Naive thymus-derived CD8-positive, alpha-beta T cell (primary cell): ENCODE results near the gene LONP2. TPM values are rescaled to one million over a fixed set of nuclear protein-coding genes. Genes with fewer than 3 reads are reported as not detected.
"Not testable (repeated sequence)": the region's sequence is repeated elsewhere in the genome, so short reads cannot be mapped to it uniquely, and the experiment has no call there.

Experiments used
- ATAC-seq, 2 donors: fragments of 150-1000 bp; cut with Tn5 transposase in 1 of 2; sonication (Bioruptor Pico), chemical (Tn5 transposase) in 1 of 2; 1 replicate in 1 of 2; 2 replicates in 1 of 2; pipeline ENCODE4 v1.10.0; 2021; ENCODE audit warnings: mild to moderate bottlenecking in 2 of 2, moderate library complexity in 2 of 2
- POLR2A ChIA-PET: fragments of 350-600 bp; sonication (Branson Sonifier 250); formaldehyde crosslinking; loops from one replicate; lab custom pipeline; 2021; ENCODE audit warnings: antibody characterized with exemption; lab: Charles Lee
- DNase-seq, 10 donors: peaks; one replicate each; pipeline versions ENCODE4 v3.0.0 to v3.0.0-alpha.2; 2020 to 2022
- H3K27ac Mint-ChIP-seq, 10 donors: one replicate each; pipeline ENCODE4 v1.8.0; 2020 to 2022; ENCODE audit warnings: mild to moderate bottlenecking in 10 of 10, mixed read lengths in 10 of 10, moderate library complexity in 4 of 10, inconsistent platforms in 1 of 10
- H3K27me3 Mint-ChIP-seq, 5 donors: one replicate each; pipeline ENCODE4 v1.8.0; 2021 to 2022; ENCODE audit warnings: mixed read lengths in 5 of 5
- H3K36me3 Mint-ChIP-seq, 3 donors: one replicate each; pipeline ENCODE4 v1.8.0; 2020 to 2022; ENCODE audit warnings: mixed read lengths in 3 of 3, mild to moderate bottlenecking in 2 of 3, inconsistent platforms in 1 of 3
- H3K4me1 Mint-ChIP-seq, 4 donors: one replicate each; pipeline ENCODE4 v1.8.0; 2021 to 2022; ENCODE audit warnings: mixed read lengths in 4 of 4
- H3K4me3 Mint-ChIP-seq, 10 donors: one replicate each; pipeline ENCODE4 v1.8.0; 2020 to 2022; ENCODE audit warnings: mild to moderate bottlenecking in 10 of 10, mixed read lengths in 10 of 10, moderate library complexity in 6 of 10, inconsistent platforms in 1 of 10
- H3K9me3 Mint-ChIP-seq, 9 donors: one replicate each; pipeline ENCODE4 v1.8.0; 2020 to 2022; ENCODE audit warnings: mixed read lengths in 9 of 9, mild to moderate bottlenecking in 3 of 9, inconsistent platforms in 1 of 9, moderate library complexity in 1 of 9
- polyA plus RNA-seq, 3 donors: library from polyadenylated mRNA; unstranded; fragments of 300-500 nt; fragmentation: Illumina TruSeq; gene quantifications; one replicate each; pipeline ENCODE4 v1.2.3, GENCODE V29; 2021
- total RNA-seq, 8 experiments: library from RNA in 2 of 8; stranded (reverse) in 2 of 8; gene quantifications; one replicate each; pipeline ENCODE4 v1.2.3 and lab custom pipeline; 2021 to 2026

Gene LONP2
- total and polyA plus RNA-seq, 5 experiments from 2014 or later = 37.2 to 114 (median 44.5) TPM

DNA sequence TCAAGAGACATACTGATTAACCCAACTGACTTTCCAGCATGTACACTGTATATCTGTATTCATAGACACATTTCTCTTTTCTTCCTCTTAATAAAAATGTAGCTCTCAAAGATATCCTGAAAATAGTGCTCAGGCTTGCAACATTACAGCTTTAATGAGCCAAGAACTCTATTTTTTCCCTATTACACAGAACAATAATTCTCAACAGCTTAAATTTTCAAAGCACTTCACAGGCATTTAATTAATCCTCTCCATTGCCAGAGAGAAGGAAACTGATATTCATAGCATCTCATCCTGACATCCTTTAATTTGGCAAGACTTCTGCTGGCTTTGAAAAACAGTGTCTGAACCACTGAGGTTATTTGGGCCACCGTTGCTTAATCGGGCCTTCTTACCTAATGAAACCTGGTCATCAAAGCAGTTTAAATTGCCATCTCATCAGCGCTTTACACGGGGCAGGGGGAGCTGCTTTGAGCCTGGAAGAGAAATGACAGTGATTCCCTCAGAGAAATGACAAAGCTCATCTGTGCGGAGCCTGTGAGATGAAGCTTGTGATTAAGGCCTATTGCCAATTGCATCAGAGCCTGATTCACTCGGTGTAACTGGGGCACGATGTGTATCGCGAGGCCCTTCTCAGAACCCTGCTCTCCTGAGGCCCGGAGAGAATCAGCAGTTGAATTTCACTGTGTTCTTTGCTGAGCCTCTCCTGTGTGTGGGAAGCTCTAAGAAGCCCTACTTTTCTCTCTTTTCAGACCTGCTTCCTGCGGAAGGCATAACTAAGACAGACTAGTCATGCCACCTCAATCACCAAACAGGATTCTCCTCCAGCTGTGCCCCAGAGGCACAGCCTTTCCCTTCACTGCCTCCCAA, 149.6 kb downstream of the LONP2 start:
- Mint-ChIP-seq H3K9me3 (no peaks in the 10 kb centered on the region), H3K27ac (no peak overlapping the region)

DNA sequence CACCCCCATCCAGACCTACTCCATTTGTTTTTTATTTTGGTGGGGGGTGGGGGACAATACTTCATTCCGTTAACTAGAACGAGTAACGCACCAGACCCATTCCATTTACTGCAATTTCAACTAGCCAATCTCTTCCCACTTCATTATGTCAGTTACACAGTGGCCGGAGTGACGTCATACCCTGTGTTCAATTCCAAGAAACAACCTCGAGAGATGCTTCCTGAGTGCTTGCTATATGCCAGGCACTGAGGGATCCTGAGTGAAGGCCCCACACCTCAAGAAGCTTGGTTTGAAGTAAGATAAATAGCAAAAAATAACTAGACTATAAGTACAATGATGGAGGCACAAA, 150.2 kb downstream of the LONP2 start:
- POLR2A ChIA-PET = interaction anchor here (0.6 to 0.8 kb wide), 2 partner anchors 9 to 1612 kb away, joined by 3 read pairs; no protein-coding TSS in a partner anchor
- no peak overlapping the region for H3K4me3 Mint-ChIP-seq
- H3K4me1 Mint-ChIP-seq = no peaks in the 10 kb centered on the region
- no peaks in the 10 kb centered on the region for H3K36me3 Mint-ChIP-seq
- no peaks in the 10 kb centered on the region for H3K9me3 Mint-ChIP-seq
- no peak overlapping the region for H3K27ac Mint-ChIP-seq
- no peaks in the 10 kb centered on the region for H3K27me3 Mint-ChIP-seq
- DNase-seq (no peak), ATAC-seq (no peak)

More for the DNA sequence above, 149.6 kb downstream of the LONP2 start:
- H3K4me3 Mint-ChIP-seq = no peak overlapping the region
- POLR2A ChIA-PET = interaction anchor here (0.6 to 0.8 kb wide), 2 partner anchors 8 to 1611 kb away, joined by 3 read pairs; no protein-coding TSS in a partner anchor
- no peak for DNase-seq
- H3K27me3 Mint-ChIP-seq = no peaks in the 10 kb centered on the region
- no peaks in the 10 kb centered on the region for H3K4me1 Mint-ChIP-seq
- no peaks in the 10 kb centered on the region for H3K36me3 Mint-ChIP-seq
- no peak for ATAC-seq

DNA sequence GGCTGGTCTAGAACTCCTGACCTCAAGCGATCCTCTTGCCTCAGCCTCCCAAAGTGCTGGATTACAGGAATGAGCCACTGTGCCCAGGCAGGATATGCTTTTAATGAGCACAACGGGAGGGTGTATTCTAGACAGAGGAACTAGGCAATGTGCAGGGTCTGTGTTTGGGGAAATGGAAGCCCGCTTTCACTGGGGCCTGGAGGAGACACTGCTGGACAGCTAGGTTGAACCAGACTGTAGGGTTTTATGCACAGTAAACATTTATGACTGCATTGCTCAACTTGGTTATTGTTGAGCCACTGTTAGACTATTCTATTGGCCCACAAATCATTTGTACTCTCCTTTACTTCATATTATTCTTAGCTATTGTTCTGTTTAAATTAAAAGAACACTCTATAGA, 151.3 kb downstream of the LONP2 start:
- Mint-ChIP-seq H3K27ac (no peak overlapping the region), H3K4me1 (no peaks in the 10 kb centered on the region), H3K9me3 (no peaks in the 10 kb centered on the region), H3K27me3 (no peaks in the 10 kb centered on the region), H3K4me3 (no peak overlapping the region), H3K36me3 (no peaks in the 10 kb centered on the region)
- POLR2A ChIA-PET = no interaction called here
- ATAC-seq = no peak
- no peak for DNase-seq

DNA sequence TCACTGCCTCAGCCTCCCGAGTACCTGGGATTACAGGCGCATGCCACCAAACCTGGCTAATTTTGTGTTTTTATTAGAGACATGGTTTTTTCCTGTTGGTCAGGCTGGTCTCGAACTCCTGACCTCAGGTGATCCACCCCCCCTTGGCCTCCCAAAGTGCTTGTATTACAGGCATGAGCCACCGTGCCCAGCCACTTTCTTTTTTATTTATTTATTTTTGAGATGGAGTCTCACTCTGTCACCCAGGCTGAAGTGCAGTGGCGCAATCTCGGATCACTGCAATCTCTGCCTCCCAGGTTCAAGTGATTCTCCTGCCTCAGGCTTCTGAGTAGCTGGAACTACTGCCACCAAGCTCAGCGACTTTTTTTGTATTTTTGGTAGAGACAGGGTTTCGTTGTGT, 158.4 kb downstream of the LONP2 start:
- H3K27ac Mint-ChIP-seq, H3K27me3 Mint-ChIP-seq, ATAC-seq, H3K36me3 Mint-ChIP-seq, DNase-seq, H3K4me3 Mint-ChIP-seq, H3K4me1 Mint-ChIP-seq, POLR2A ChIA-PET, H3K9me3 Mint-ChIP-seq: not testable (repeated sequence)

DNA sequence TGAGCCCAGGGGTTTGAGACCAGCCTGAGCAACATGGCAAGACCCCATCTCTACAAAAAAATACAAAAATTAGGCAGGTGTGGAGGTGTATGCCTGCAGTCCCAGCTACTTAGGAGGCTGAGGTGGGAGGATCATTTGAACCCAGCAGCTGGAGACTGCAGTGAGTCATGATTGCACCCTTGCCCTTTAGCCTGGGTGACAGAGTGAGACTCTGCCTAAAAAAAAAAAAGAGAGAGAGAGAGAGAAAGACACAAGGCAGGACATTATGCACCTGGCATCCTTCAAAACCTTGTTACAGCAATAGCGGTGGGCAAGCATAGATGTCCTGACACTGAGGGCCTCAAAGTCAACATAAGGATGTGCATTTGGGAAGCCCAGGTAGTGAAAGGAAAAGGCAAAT, 161.1 kb downstream of the LONP2 start:
- Mint-ChIP-seq H3K4me3 (no peak overlapping the region), H3K27ac (no peak overlapping the region), H3K27me3 (no peaks in the 10 kb centered on the region), H3K36me3 (no peaks in the 10 kb centered on the region), H3K4me1 (peaks cover 0 to 6% (median 4%) of the 10 kb centered on the region in 4 donors), H3K9me3 (no peaks in the 10 kb centered on the region)
- POLR2A ChIA-PET = interaction anchor here (0.6 kb wide), 1 partner anchor 1720 kb away, joined by 3 read pairs; no protein-coding TSS in a partner anchor
- DNase-seq = no peak
- no peak for ATAC-seq

DNA sequence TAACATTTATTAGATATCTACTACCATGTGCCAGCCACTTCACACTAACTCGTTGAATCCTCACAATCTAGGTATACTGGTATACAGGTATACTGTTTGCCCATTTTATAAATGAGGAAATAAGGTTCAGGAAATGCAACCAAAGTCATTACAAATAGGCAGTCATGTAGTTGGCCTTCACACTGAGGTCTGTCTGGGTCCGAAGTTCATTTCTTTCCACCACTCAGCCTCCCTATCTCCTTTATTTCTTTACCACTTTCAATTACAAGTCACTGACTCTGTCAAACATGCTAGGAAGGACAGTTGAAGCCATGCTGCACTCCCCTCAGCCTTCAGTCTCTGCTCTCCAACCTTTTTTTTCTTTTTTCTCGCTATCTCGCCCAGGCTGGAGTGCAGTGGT, 161.8 kb downstream of the LONP2 start:
- ATAC-seq (no peak), DNase-seq (no peak)
- H3K9me3 Mint-ChIP-seq = no peaks in the 10 kb centered on the region
- peak overlapping the region in 1 of 10 donors; percentile 61 for H3K27ac Mint-ChIP-seq
- H3K27me3 Mint-ChIP-seq = no peaks in the 10 kb centered on the region
- H3K4me3 Mint-ChIP-seq = no peak overlapping the region
- no peaks in the 10 kb centered on the region for H3K36me3 Mint-ChIP-seq
- H3K4me1 Mint-ChIP-seq = peaks cover 0 to 6% (median 4%) of the 10 kb centered on the region in 4 donors
- POLR2A ChIA-PET = no interaction called here

Other genes with a start within 250 kb of the LONP2 start
- not detected for gene ABCC12, start 88.3 kb upstream of the LONP2 start, total RNA-seq
- not detected for gene ABCC12, start 88.3 kb upstream of the LONP2 start, polyA plus RNA-seq
- gene ABCC11, start 3.2 kb downstream of the LONP2 start, total RNA-seq = under 1 TPM in 1 of 2 experiments, not detected in 1; 0.26 TPM
- under 1 TPM in 1 of 3 donors, not detected in 2; 0.05 TPM for gene ABCC11, start 3.2 kb downstream of the LONP2 start, polyA plus RNA-seq
- 10 to 100 TPM; 22.8 to 25.9 TPM for gene SIAH1, start 141.1 kb downstream of the LONP2 start, total RNA-seq
- 10 to 100 TPM; 10.8 to 16.7 (median 12.0) TPM for gene SIAH1, start 141.1 kb downstream of the LONP2 start, polyA plus RNA-seq